IMR-90 (cell line): Measurements from ENCODE around the gene USP5. TPM values are rescaled to one million over a fixed set of nuclear protein-coding genes. Genes with fewer than 3 reads are reported as not detected.

Experiments
- ATAC-seq: fragments of 200-7000 bp; cut with Tn5 transposase; 2 replicates; pipeline ENCODE4 v1.9.1; 2020; ENCODE audit warnings: low read depth, mild to moderate bottlenecking, moderate library complexity
- BruUV-seq: library from RNA; stranded (reverse); fragments of 400-500 nt; replicated peaks from 2 replicates; lab custom pipeline; 2021; lab: Mats Ljungman, UMichigan
- CTCF ChIA-PET: fragments of 300-600 bp; formaldehyde crosslinking; extraction: SDS; loops from one replicate; lab custom pipeline; 2021; ENCODE audit warnings: antibody characterized with exemption; lab: Yijun Ruan, JAX
- POLR2A ChIA-PET: fragments of 300-600 bp; sonication (Branson Sonifier 250); formaldehyde crosslinking; loops from one replicate; lab custom pipeline; 2022; ENCODE audit warnings: antibody characterized with exemption; ENCODE audit not compliant: unreplicated experiment; lab: Charles Lee
- DNase-seq: peaks from one replicate; pipeline ENCODE4 v3.0.0; 2013
- H2AFZ ChIP-seq: replicated peaks from 2 replicates; pipeline ENCODE3; 2013; ENCODE audit warnings: low read length, mild to moderate bottlenecking; ENCODE audit not compliant: poor library complexity
- H2AK5ac ChIP-seq: 2 replicates; pipeline ENCODE4 v1.6.1; 2013; ENCODE audit warnings: low read depth, low read length, inconsistent platforms
- H2AK9ac ChIP-seq: replicated peaks from 2 replicates; pipeline ENCODE3; 2013; ENCODE audit warnings: mild to moderate bottlenecking, low read depth, low read length, moderate library complexity; ENCODE audit not compliant: poor library complexity
- H2BK120ac ChIP-seq: 2 replicates; pipeline ENCODE4 v1.6.1; 2013; ENCODE audit warnings: low read depth, low read length, inconsistent platforms
- H2BK15ac ChIP-seq: 3 replicates; pipeline ENCODE4 v1.6.1; 2013; ENCODE audit warnings: low read depth, low read length, inconsistent platforms
- H2BK20ac ChIP-seq: 2 replicates; pipeline ENCODE4 v1.6.1; 2013; ENCODE audit warnings: low read depth, mild to moderate bottlenecking, inconsistent platforms, low read length, moderate library complexity
- H2BK5ac ChIP-seq: 2 replicates; pipeline ENCODE4 v1.6.1; 2013; ENCODE audit warnings: mild to moderate bottlenecking, low read depth, low read length, inconsistent platforms; ENCODE audit not compliant: poor library complexity, severe bottlenecking
- H3K14ac ChIP-seq: replicated peaks from 2 replicates; pipeline ENCODE4 v1.6.1; 2013; ENCODE audit warnings: low read depth, low read length, inconsistent platforms
- H3K18ac ChIP-seq: 2 replicates; pipeline ENCODE4 v1.6.1; 2013; ENCODE audit warnings: low read depth, low read length, control low read depth
- H3K23ac ChIP-seq: 2 replicates; pipeline ENCODE4 v1.6.1; 2013; ENCODE audit warnings: low read depth, low read length, inconsistent platforms
- H3K27ac ChIP-seq: 2 replicates; pipeline ENCODE4 v1.5.1; 2013; ENCODE audit warnings: mild to moderate bottlenecking, control low read depth, low read length; ENCODE audit not compliant: insufficient read depth
- H3K27me3 ChIP-seq: 2 replicates; pipeline ENCODE4 v1.6.1; 2013; ENCODE audit warnings: low read length; ENCODE audit not compliant: control insufficient read depth, insufficient read depth
- H3K36me3 ChIP-seq: 2 replicates; pipeline ENCODE4 v1.6.1; 2013; ENCODE audit warnings: low read length, mixed read lengths; ENCODE audit not compliant: control insufficient read depth, insufficient read depth
- H3K4ac ChIP-seq: 2 replicates; pipeline ENCODE4 v1.6.1; 2013; ENCODE audit warnings: low read depth, low read length, inconsistent platforms
- H3K4me1 ChIP-seq: 2 replicates; pipeline ENCODE4 v1.6.1; 2013; ENCODE audit warnings: low read length, mixed read lengths; ENCODE audit not compliant: control insufficient read depth, insufficient read depth
- H3K4me2 ChIP-seq: 2 replicates; pipeline ENCODE4 v1.6.1; 2013; ENCODE audit warnings: low read depth, mild to moderate bottlenecking, control low read depth, low read length, moderate library complexity
- H3K4me3 ChIP-seq: 2 replicates; pipeline ENCODE4 v1.5.1; 2013; ENCODE audit warnings: low read depth, mild to moderate bottlenecking, control low read depth, low read length, moderate library complexity; ENCODE audit not compliant: insufficient read depth
- H3K56ac ChIP-seq: 2 replicates; pipeline ENCODE4 v1.6.1; 2013; ENCODE audit warnings: low read length, inconsistent platforms; ENCODE audit not compliant: insufficient read depth; ENCODE audit errors: extremely low read depth
- H3K79me1 ChIP-seq, 2 experiments: 2 replicates each; pipeline ENCODE4 v1.6.1; 2013; ENCODE audit warnings: low read length in 2 of 2, inconsistent platforms in 1 of 2, low read depth in 1 of 2
- H3K9ac ChIP-seq: 2 replicates; pipeline ENCODE4 v1.6.1; 2013; ENCODE audit warnings: low read depth, low read length, control low read depth
- H3K9me1 ChIP-seq: 2 replicates; pipeline ENCODE4 v1.6.1; 2013; ENCODE audit warnings: low read length, inconsistent platforms; ENCODE audit not compliant: insufficient read depth
- H3K9me3 ChIP-seq: 2 replicates; pipeline ENCODE4 v1.6.1; 2013; ENCODE audit warnings: low read length; ENCODE audit not compliant: control insufficient read depth, insufficient read depth
- H4K20me1 ChIP-seq: 2 replicates; pipeline ENCODE4 v1.6.1; 2013; ENCODE audit warnings: low read length, inconsistent platforms; ENCODE audit not compliant: insufficient read depth
- H4K5ac ChIP-seq: 2 replicates; pipeline ENCODE4 v1.6.1; 2013; ENCODE audit warnings: mild to moderate bottlenecking, low read depth, low read length, control low read depth
- H4K8ac ChIP-seq, 2 experiments: 2 replicates each; pipeline ENCODE4 v1.6.1; 2013; ENCODE audit warnings: low read depth in 2 of 2, low read length in 2 of 2, control low read depth in 1 of 2, inconsistent platforms in 1 of 2
- H4K91ac ChIP-seq: 2 replicates; pipeline ENCODE4 v1.6.1; 2013; ENCODE audit warnings: low read depth, low read length, inconsistent platforms; ENCODE audit not compliant: insufficient read depth
- BHLHE40 ChIP-seq: fragments of 150-350 bp; IDR thresholded peaks from 2 replicates; pipeline ENCODE4 v1.6.1; 2016; ENCODE audit warnings: mild to moderate bottlenecking, low read depth, low read length
- CHD1 ChIP-seq: IDR thresholded peaks from 2 replicates; pipeline ENCODE4 v1.6.1; 2012; ENCODE audit warnings: low read depth, low read length, improper control_type of control experiment
- FOS ChIP-seq: fragments of 150-350 bp; IDR thresholded peaks from 2 replicates; pipeline ENCODE4 v1.6.1; 2016; ENCODE audit warnings: low read depth, low read length
- RFX5 ChIP-seq: IDR thresholded peaks from 2 replicates; pipeline ENCODE4 v1.8.0; 2012; ENCODE audit warnings: low read depth, mild to moderate bottlenecking, low read length, moderate library complexity
- SMC3 ChIP-seq: fragments of 150-350 bp; IDR thresholded peaks from 2 replicates; pipeline ENCODE4 v1.6.1; 2016; ENCODE audit warnings: low read depth, mild to moderate bottlenecking, antibody characterized with exemption, low read length, moderate library complexity
- WGBS, 2 experiments: methylation state at CpG; one replicate each; pipeline versions ENCODE4 v1.1.5 to v1.1.7; 2013; ENCODE audit warnings: missing lambda C conversion rate in 2 of 2; ENCODE audit not compliant: insufficient read length in 1 of 2; ENCODE audit errors: extremely low coverage in 2 of 2; 5-methylcytosine and 5-hydroxymethylcytosine counted together
- dilution Hi-C: fragments of 300-500 bp; cut with HindIII; formaldehyde crosslinking; loops from one replicate; pipeline ENCODE4 v1.14.3; 2018; ENCODE audit warnings: low sequenced_read_pairs; ENCODE audit not compliant: unreplicated experiment
- in situ Hi-C: fragments of 300-500 bp; cut with MboI; formaldehyde crosslinking; loops from 3 replicates; pipeline ENCODE4 v1.14.3; 2019; ENCODE audit warnings: low sequenced_read_pairs, inconsistent platforms, mixed read lengths
- intact Hi-C: fragments of 100-400 bp; cut with micrococcal nuclease; formaldehyde crosslinking; loops from 2 replicates; pipeline ENCODE4 v1.10.0; 2022
- polyA plus RNA-seq, 3 experiments: library from polyadenylated mRNA; depleted of rRNA; stranded (reverse); fragments of >200 nt; gene quantifications; 2 replicates each; pipeline ENCODE4 v1.2.3, GENCODE V29; 2012; ENCODE audit warnings: low replicate concordance in 1 of 3
- total RNA-seq: library from RNA; depleted of rRNA; stranded (reverse); fragments of >200 nt; gene quantifications from 2 replicates; pipeline ENCODE4 v1.2.3, GENCODE V29; 2012
- TF ChIP-seq, protein P1 (sequence below): conservative IDR thresholded peaks from 2 replicates; pipeline ENCODE4 v1.5.1; 2012; ENCODE audit warnings: mild to moderate bottlenecking, low read depth, low read length, improper control_type of control experiment

The USP5 gene
- total and polyA plus RNA-seq, 2 of the 4 experiments (the other 2 are of a cell fraction), result 69.7 to 125 TPM

DNA sequence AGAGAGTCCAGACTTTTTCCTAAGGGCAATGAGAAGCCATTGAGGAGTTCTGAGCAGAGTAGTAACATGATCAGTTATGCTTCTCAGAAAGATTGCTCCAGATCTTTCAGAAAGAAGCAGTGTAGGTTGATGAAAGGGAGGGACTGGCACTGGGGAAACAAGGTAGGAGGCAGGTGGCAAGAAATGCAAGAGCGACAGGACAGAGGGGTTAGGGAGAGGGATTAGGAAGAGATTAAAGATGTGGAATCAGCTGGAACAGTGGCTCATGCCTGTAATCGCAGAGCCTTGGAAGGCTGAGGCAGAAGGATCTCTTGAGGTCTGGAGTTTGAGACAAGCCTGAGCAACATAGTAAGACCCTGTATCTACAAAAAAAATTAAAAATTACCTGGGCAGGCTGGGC, 4.3 kb upstream of the USP5 start:
- ChIA-PET POLR2A (no interaction called here), CTCF (no interaction called here)
- no peak overlapping the region for H2AFZ ChIP-seq
- intact Hi-C loops, result no loop called here
- BruUV-seq, result no TSS peak
- no peak overlapping the region for H3K4me2 ChIP-seq
- no peaks in the 10 kb centered on the region for H3K9me3 ChIP-seq
- peaks cover 52% of the 10 kb centered on the region for H3K36me3 ChIP-seq
- no peak overlapping the region for H2AK9ac ChIP-seq
- no peak overlapping the region for H2BK20ac ChIP-seq
- dilution Hi-C loops, result no loop called here
- no peak overlapping the region for H4K5ac ChIP-seq
- DNase-seq, result no peak
- no peak overlapping the region for H2BK15ac ChIP-seq
- H3K9me1 ChIP-seq, result no peaks in the 10 kb centered on the region
- H2BK5ac ChIP-seq, result no peak overlapping the region
- H3K23ac ChIP-seq, result no peak overlapping the region
- H4K8ac ChIP-seq, result no peak overlapping the region
- H3K9ac ChIP-seq, result no peak overlapping the region
- no peak overlapping the region for H4K91ac ChIP-seq
- no peak overlapping the region for H3K18ac ChIP-seq
- H3K4me1 ChIP-seq, result no peaks in the 10 kb centered on the region
- H2AK5ac ChIP-seq, result no peak overlapping the region
- ATAC-seq, result no peak
- TF ChIP-seq BHLHE40, result no peak
- TF ChIP-seq SMC3, result no peak
- TF ChIP-seq, protein P1, sequence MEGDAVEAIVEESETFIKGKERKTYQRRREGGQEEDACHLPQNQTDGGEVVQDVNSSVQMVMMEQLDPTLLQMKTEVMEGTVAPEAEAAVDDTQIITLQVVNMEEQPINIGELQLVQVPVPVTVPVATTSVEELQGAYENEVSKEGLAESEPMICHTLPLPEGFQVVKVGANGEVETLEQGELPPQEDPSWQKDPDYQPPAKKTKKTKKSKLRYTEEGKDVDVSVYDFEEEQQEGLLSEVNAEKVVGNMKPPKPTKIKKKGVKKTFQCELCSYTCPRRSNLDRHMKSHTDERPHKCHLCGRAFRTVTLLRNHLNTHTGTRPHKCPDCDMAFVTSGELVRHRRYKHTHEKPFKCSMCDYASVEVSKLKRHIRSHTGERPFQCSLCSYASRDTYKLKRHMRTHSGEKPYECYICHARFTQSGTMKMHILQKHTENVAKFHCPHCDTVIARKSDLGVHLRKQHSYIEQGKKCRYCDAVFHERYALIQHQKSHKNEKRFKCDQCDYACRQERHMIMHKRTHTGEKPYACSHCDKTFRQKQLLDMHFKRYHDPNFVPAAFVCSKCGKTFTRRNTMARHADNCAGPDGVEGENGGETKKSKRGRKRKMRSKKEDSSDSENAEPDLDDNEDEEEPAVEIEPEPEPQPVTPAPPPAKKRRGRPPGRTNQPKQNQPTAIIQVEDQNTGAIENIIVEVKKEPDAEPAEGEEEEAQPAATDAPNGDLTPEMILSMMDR, result no peak
- no peak for TF ChIP-seq FOS
- no peak for TF ChIP-seq RFX5
- no peak for TF ChIP-seq CHD1
- no peak overlapping the region for H3K56ac ChIP-seq
- 100% methylated on average over 1 of the region's 2 CpGs; no CpG with 5 or more reads in 1 of the 2 experiments for WGBS, 2 experiments
- peaks cover 6 to 21% of the 10 kb centered on the region in 2 experiments for H3K79me1 ChIP-seq
- H3K4me3 ChIP-seq, result no peak overlapping the region
- H2BK120ac ChIP-seq, result no peak overlapping the region
- in situ Hi-C loops, result no loop called here
- no peak overlapping the region for H3K27ac ChIP-seq
- no peak overlapping the region for H3K4ac ChIP-seq
- H3K27me3 ChIP-seq, result no peaks in the 10 kb centered on the region
- H4K20me1 ChIP-seq, result peaks cover 7% of the 10 kb centered on the region
- H3K14ac ChIP-seq, result no peak overlapping the region
